Measurements from ENCODE around the gene ATP6V0E2.
"Not testable (repeated sequence)": the region's sequence is repeated elsewhere in the genome, so short reads cannot be mapped to it uniquely, and the experiment has no call there.

The ATP6V0E2 gene

DNA sequence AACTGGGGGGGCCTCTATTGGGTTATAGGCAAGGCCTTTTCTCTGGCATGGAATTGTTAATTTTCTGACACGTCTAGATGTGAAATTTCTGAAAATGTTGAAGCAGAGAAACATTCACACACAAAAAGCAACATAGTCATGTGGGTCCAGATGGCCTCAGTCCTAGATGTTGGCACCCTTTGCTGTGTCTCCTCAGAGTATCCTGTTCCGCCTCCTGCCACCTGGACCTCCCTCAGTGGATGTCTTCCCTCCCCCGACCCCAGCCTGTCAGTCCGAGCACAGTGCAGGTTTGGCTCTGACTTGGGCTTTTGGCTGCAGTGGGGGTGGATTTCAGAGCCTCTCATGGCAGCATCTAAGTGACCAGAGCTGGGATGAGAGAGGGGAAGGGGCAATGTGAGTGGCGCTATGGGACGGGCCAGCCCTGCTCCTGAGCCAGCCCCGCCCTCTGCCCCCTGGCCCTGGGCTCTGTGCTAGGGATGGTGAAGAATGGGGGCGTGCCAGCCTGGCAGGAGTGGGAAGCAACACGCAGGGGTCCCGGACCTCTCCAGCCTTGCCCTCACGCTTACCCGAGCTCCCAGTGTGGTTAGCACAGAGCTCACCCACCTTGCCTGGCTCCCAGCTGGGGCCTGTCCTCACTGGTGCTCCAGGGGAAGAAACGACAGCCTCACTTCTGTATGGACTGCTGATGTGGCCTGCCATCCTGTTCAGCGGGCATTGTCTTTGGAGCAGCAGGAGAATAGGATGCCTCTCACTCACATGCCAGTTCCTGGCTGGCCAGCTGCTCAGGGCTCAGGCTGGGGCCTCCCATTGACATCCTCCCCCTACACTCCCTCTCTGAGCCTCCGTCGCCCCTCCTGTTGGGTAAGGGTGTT, 6.2 kb downstream of the ATP6V0E2 start:
- no peak for DNase-seq (ENCODE audit: low read depth)

DNA sequence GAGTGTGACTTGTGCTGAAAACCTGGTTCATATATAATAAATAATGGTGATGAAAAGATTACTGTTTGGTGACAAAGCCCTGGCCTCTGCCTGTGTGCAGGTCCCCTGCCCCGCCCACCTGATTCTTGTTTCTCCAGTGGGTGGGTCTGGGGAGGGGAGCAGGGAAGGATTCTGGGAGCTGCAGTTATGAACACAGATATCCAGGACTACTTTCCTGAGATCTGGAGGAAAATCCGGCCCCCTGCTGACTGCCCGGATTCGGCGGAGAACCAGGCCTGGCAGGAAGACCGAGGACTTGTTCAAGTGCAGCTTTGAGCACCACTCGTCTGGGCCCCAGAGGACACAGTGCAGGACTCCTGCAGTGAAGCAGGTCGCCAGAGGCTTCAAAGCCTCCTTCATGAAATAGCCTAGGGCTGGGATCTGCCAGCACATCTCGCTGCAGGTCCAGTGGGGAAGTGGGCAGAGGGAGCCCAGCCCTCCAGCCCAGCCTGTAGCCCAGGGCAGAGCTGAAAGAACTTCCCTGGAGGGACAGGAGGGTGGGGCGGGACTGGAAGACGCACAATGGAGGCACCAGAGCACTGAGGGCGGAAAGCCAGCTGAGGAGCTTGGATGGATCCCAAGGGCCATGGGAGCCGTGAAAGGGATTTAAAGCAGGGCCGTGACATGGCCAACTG, 7.0 kb downstream of the ATP6V0E2 start:
- no peak for DNase-seq (ENCODE audit: low read depth)

DNA sequence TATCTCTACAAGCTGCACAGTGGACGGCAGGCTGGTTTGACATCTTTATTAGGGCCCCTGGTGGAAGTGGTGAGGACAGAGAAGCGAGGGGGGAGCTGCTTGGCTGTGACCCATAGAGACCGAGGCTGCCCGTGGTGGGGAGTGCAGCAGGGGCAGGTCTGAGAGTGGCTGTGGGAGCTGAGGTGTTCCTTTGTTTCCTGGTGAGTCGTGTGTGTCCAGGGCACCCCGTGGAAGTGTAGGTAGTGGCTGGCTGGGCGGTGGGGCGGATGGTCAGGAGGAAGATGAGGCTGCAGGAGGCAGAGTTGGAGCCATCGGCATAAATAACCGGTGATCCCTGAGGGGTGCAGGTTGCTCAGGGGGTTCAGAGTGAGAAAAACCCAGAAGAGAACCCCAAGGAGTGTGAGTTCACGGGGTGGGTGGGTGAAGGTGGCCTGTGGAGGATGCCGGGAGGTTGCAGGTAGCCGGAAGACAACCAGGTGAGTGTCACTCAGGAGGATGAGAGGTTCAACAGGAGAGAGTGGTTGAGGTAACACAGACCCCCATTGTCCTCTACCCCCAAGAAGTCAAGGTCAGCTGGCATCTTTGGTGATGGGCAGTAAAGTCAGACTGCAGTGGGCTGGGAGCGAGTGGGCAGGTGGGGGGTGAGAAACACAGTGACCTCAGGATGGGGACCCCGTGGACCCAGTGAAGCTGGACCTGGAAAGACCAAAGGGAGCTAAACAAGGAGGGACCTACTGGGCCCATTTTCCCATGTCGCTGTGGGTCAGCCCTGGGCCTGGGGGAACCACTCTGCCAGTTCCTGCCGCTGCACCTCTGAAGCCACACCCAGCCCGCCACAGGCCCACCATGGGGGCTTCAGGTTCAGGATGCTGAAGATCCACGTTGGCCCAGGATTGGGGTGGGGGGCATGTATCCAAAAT, 7.8 kb downstream of the ATP6V0E2 start:
- no peak for DNase-seq (ENCODE audit: low read depth)

DNA sequence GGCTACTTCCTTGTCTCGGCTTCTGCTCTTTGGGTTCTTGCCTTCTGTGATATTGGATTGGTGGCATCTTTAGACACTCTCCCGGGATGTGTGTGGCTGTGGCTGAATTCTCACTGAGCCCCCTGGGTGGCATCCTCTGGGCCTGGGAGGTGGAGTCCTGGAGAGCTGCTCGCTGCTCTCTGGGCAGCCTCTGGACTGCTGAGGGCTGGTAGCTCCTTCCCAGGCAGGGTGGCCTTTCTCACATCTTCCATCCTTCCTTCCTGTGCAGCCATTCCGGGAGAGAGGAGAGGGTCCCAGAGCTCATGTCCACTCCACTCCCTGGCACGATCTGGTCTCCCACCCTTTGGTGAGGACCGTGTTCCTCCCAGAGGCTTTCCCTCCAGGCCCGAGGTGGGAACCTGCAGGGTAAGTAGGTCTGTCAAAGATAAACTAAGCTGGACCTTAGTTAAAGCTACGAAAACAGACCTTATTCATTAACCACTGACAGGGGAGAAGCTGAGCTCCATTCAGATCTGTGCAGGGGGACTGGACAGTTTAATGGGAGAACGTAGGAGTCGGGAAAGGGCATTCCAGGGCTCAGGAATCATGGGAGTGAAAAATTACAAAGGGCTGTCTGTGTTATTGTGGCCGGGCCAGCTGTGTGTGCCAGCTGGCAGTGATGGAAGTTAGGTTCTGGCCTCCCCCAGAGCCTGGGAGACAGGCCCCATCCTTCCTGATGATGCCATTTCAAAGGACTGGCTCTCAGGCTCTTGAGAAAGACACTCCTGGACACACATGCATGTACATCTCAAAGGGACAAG, 8.7 kb downstream of the ATP6V0E2 start:
- DNase-seq (ENCODE audit: low read depth), result no peak

DNA sequence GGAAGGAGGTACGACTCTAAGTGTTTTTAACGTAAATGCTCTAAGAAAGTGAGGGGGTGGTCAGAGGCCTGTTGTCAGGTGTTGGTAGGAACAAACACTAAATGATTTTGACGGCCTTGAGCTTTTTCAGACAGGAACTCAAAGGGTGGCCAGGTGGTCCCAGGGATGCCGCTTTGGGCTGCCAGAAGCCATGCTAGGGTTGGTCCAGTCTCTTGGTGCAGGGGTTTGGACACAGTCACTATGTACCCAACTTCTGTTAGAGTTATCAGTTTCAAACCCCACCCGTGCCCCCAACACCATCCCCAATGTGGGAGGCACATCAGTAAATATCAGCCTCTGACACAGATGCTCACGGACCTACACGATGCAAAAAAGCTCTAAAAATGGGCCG, 9.3 kb downstream of the ATP6V0E2 start:
- no peak for DNase-seq (ENCODE audit: low read depth)

DNA sequence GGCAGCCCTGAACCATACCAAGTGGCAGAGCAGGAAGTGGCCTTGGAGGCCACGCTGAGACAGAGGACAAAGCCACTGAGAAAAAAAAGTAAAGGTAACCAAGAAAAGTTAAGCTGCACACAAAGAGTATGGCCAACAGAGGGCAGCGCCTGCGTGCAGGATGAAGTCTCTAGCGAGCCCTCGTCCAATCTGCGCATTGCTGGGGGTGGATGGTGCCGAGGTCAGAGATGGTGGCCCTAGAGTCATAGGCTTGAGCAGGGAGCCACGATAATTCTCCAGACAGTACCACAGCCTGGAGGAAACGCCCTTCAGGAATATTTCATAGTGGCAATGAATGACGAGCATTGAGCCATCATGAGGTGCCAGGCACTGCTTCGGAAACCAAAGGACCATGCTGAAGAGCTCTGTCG, 9.7 kb downstream of the ATP6V0E2 start:
- no peak for DNase-seq (ENCODE audit: low read depth)

DNA sequence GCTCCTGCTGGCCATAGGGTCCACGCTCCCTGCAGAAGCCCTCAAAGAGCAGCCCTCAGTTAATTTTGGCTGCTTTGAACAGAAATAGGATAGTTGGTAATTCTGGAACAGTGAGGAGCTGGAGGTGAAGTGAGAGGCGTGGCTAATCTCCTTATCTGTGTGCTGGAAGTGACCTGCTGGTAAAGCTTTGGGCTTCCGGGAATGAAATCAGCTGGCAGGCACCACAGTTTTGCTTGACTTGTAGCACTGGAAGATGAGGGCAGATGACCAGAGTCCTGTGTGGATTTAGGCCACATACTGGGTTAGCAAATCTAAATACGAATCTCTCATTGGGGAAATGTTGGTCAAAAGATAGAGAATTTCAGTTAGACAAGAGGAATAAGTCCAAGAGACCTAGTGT, 10.2 kb downstream of the ATP6V0E2 start:
- no peak for DNase-seq (ENCODE audit: low read depth)

DNA sequence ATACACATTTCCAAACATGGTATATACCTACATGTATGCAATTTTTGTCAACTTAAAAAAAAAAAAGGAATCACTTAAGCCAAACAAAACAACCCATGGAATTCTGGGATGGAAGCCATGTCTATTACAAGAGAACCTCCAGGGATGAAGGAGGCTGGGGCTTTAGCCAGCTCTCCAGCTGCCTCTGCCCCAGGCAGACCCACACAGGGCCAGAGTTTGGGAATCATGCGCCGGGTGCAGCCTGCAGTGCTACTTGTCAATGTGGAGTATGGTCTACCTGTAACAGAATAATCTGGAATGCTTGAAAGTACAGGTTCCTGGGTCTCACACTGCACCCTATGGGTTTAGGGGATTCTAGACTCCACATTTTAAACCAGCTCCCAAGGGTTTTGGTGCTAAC, 10.8 kb downstream of the ATP6V0E2 start:
- DNase-seq (ENCODE audit: low read depth), result no peak

DNA sequence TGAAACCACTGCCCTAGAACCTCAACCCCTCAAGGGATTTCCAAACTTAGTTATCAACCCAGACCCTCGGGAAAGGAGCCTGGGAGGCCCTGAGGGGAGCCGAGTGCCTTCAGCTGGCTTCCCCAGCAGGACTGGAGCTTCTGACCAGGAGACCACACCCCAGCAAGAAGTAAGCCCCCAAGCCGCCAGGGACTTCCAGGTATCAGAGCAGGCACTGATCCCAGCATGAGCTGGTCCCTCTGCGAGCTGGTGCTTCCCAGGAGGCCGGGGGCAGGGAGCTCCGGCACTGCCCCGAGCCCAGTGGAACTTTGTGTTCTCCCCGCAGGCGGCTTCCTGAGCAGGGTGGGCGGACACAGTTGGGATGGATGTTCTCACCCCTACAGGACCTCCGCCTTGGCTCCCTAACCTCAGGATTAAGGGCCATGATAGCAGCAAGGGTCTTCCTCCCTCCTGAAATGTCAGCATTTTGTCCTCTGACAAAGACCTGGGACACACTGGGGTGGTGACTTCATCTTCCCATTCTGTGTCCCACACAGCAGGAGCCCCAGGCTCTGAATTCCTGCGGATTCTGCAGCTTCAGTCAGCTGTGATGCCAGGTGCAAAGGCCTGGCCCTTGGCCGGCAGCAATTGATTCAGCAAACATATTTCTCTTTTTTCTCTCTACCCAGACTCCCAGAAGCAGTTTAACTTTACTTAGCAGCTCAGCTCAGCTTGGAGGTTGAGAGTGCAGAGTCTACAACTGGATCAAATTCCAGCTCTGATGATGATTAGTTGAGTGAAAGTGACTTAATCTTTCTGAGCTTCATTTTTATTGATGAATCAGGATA, 11.6 kb downstream of the ATP6V0E2 start:
- no peak for DNase-seq (ENCODE audit: low read depth)

DNA sequence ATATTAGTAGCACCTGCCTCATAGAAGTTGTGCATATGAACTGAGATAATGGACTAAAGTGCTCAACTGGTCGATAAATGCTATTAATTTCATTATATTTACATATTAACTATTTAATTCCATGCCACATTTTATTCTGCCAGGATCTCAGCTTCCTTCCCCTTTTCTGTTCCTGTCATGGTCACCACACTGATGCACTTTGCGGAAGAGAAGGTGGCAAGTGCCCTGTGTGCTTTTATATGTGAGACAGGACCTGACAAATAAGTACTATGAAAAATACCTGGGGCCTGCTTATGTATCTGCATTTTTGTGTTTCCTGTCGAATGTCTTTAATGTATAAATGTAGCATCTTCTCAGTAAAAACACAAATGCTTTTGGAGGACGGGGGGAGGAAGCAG, 12.2 kb downstream of the ATP6V0E2 start:
- no peak for DNase-seq (ENCODE audit: low read depth)

DNA sequence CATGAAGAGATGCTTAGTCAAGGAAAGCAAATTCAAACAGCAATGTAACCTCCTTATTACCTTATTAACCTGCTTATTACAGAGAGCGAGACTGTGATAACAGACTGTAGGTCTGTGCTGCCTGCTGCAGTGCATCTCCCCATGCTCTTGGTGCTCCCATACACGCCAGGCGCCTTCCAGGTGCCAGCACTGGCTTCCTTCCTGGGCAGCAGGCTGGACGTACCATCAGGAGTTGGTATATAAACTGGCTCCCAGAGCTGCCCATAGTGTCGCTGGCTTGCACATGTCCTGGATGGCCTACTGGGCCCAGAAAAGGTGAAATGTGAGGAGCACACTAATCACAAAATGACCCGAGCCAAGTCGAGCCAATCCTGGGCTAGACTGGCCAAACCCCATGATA, 13.5 kb downstream of the ATP6V0E2 start:
- no peak for DNase-seq (ENCODE audit: low read depth)

DNA sequence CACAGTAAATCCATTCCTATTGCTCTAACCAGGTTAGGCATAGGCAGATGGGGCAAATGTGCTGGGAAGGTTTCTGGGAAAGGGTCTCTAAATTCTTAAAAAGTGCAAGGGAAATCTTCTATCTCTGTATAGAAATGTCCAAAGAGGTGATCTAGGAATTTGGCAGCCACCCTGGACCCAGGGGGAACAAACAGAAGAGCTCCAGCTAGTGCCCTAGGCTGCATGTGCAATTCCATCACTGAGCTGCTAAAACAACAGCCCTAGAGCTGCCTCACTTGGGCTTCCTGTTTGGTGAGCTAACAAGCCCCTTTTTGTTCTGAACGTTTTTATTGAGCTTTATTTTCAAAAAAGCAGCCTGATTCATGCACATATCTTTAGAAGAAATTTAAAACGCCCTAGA, 16.9 kb downstream of the ATP6V0E2 start:
- not testable (repeated sequence) for DNase-seq (ENCODE audit: low read depth)

DNA sequence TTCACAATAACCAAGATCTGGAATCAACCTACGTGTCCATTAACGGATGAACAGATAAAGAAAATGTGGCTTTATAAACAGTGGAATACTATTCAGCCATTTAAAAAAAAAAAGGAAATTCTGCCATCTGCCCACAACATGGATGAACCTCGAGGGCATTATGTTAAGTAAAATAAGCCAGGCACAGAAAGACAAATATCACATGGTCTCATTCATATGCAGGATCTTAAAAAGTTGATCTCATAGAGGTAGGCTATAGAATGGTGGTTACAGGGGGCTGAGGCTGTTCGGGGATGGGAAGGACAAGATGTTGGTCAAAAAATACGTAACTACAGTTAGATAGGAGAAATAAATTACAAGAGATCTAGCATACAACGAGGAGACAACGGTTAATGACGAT, 21.2 kb downstream of the ATP6V0E2 start:
- not testable (repeated sequence) for DNase-seq (ENCODE audit: low read depth)

DNA sequence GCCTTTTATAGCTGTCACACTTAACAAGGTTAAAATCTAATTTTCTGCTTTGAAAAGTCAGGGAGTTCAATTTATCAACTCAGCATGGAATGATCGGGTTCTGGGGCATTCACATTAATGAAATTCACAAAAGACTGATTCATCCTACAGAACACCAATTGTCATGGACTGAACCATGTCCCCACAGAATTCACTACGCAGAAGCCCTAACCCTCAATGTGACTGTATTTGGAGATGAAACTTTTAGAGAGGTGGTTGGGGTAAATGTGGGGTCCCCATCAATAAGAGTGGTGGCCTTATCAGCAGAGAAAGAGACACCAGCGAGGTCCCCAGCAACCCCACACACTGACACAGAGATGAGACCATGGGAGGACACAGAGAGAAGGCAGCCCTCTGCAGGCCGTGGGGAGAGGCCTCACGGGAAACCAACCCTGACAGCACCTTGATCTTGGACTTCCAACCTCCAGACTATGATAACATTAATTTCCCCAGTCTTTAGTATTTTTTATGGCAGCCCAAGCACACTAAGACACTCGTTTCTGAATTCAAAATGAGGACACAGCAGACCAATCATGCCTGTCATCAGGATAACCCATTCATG, 34.1 kb downstream of the ATP6V0E2 start:
- not testable (repeated sequence) for DNase-seq (ENCODE audit: low read depth)

DNA sequence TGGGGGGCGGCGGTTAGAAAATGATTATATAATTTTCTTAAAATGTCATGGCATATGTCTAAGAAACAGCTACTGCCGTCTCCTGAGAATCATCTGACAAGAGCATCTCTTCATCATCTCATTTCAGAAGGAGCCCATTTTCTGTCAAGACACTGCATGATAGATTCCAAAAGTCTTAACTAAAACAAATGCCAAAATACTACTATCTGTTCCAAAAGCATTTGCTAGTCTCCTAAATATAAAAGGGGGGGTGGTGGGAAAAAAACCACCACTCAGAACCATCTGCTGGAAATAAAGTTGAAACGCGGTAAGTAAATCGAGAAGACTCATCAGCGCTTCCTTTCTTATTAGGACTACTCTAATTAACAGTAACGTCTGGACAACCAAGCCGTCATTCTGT, 36.5 kb downstream of the ATP6V0E2 start:
- not testable (repeated sequence) for DNase-seq (ENCODE audit: low read depth)

DNA sequence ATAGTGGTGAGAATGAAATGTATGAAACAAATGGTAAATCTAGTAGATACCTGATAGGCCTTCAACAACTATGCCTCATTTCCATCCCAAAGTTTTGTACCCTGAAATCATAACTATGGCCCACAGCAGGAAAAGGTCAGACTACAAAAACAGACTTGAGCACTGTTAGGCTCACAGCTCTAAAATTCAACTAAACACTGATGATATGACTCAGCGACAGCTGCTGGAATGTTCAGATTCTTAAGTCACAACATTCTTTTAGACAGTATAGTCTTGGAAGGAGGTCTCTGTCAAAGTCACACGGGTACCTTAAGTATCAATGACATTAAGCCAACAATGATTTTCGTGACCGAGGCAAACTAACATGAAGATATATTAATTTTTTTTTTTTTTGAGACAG, 38.4 kb downstream of the ATP6V0E2 start:
- not testable (repeated sequence) for DNase-seq (ENCODE audit: low read depth)

DNA sequence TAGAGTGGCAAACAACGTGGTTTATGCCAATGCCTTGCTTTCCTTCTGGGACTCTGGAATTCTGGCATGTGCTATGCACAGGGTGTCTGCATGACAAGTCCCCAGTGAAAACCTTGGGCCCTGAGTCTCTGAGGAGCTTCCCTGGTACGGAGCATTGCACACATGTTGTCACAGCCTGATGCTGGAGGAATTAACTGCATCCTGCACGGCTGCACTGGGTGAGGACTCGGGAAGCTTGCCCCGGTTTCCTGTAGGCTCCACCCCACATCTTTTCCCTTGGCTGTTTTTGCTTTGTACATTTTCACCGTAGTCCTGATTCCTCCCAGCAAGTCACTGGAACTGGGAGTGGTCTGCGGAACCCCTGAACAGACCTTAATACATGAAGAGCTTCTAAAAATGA, 52.6 kb downstream of the ATP6V0E2 start:
- not testable (repeated sequence) for DNase-seq (ENCODE audit: low read depth)

Data from stimulated activated CD8-positive, alpha-beta memory T cell treated with anti-CD3 and anti-CD28 coated beads, Interleukin-4, amount 100 ng/mL, for 24 hours (primary cell).